ENCODE results near the gene KIF6.
"Not testable (repeated sequence)": the region's sequence is repeated elsewhere in the genome, so short reads cannot be mapped to it uniquely, and the experiment has no call there.

Gene KIF6

GRCh38 chr6:39292637-39293036 is 432.6 kb downstream of the KIF6 start:
- no peak for DNase-seq (ENCODE audit: low read depth)
- TF ChIP-seq CTCF (conservative IDR thresholded peaks at IDR 0.05; ENCODE audit: low read depth, low read length): no peak
- H3K4me3 ChIP-seq (ENCODE audit: low read length): no peak overlapping the region

GRCh38 chr6:39289490-39289889 is 435.7 kb downstream of the KIF6 start:
- H3K4me3 ChIP-seq (ENCODE audit: low read length): no peak overlapping the region
- TF ChIP-seq CTCF (conservative IDR thresholded peaks at IDR 0.05; ENCODE audit: low read depth, low read length): no peak

GRCh38 chr6:39287601-39288000 is 437.6 kb downstream of the KIF6 start:
- DNase-seq (ENCODE audit: low read depth): no peak
- no peak for TF ChIP-seq CTCF (conservative IDR thresholded peaks at IDR 0.05; ENCODE audit: low read depth, low read length)
- H3K4me3 ChIP-seq (ENCODE audit: low read length): no peak overlapping the region

More at GRCh38 chr6:39289490-39289889, 435.7 kb downstream of the KIF6 start:
- DNase-seq (ENCODE audit: low read depth): no peak

GRCh38 chr6:39286596-39286995 is 438.6 kb downstream of the KIF6 start:
- H3K4me3 ChIP-seq (ENCODE audit: low read length); DNase-seq (ENCODE audit: low read depth): not testable (repeated sequence)

GRCh38 chr6:39282774-39283173 is 442.4 kb downstream of the KIF6 start:
- no peak overlapping the region for H3K4me3 ChIP-seq (ENCODE audit: low read length)
- DNase-seq (ENCODE audit: low read depth): no peak
- no peak for TF ChIP-seq CTCF (conservative IDR thresholded peaks at IDR 0.05; ENCODE audit: low read depth, low read length)

GRCh38 chr6:39281312-39281980 is 443.8 kb downstream of the KIF6 start:
- no peak overlapping the region for H3K4me3 ChIP-seq (ENCODE audit: low read length)
- no peak for TF ChIP-seq CTCF (conservative IDR thresholded peaks at IDR 0.05; ENCODE audit: low read depth, low read length)
- no peak for DNase-seq (ENCODE audit: low read depth)

- H3K4me3 ChIP-seq (ENCODE audit: low read length): no peak overlapping the region
- no peak for TF ChIP-seq CTCF (conservative IDR thresholded peaks at IDR 0.05; ENCODE audit: low read depth, low read length)
- no peak for DNase-seq (ENCODE audit: low read depth)
Observed at GRCh38 chr6:39280247-39280731, 444.9 kb downstream of the KIF6 start.
